Tibial nerve (tissue), 3 donors: Measurements from ENCODE around the gene OCA2.

Source experiments
- POLR2A ChIP-seq, 2 donors: fragments of 450-650 bp; IDR thresholded peaks; one replicate each; pipeline ENCODE4 v1.6.1; 2017; ENCODE audit warnings: antibody characterized with exemption in 2 of 2, mild to moderate bottlenecking in 2 of 2, moderate library complexity in 2 of 2
- TF ChIP-seq, protein P1 (sequence below), 5 experiments: fragments of 200-600 bp in 3 of 5; fragments of 450-650 bp in 2 of 5; sonication (generic) in 3 of 5; IDR thresholded peaks; one replicate each; pipeline ENCODE4 v1.5.1; 2016 to 2019; ENCODE audit warnings: antibody characterized with exemption in 5 of 5, mild to moderate bottlenecking in 3 of 5, moderate library complexity in 2 of 5

DNA sequence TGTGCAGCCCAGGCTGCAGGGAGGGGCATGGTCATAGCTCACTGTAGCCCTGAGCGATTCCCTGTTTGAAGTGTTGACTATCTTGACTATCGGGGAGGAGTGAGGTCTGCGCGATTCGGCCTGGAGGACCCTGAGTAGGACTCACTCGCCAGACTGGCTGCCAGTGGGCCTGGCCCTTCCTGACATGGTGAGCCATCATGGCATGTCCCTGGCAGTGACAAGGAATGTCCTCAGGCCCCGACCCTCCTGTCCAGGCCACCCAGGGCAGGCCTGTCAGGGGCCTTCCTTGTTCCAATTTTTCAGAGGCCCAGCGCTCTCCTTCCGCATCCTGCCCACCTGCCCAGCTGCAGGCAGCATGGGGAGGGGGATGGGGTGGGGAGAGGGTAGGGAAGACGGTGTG is 5.2 kb upstream of the OCA2 start:
- TF ChIP-seq, protein P1, sequence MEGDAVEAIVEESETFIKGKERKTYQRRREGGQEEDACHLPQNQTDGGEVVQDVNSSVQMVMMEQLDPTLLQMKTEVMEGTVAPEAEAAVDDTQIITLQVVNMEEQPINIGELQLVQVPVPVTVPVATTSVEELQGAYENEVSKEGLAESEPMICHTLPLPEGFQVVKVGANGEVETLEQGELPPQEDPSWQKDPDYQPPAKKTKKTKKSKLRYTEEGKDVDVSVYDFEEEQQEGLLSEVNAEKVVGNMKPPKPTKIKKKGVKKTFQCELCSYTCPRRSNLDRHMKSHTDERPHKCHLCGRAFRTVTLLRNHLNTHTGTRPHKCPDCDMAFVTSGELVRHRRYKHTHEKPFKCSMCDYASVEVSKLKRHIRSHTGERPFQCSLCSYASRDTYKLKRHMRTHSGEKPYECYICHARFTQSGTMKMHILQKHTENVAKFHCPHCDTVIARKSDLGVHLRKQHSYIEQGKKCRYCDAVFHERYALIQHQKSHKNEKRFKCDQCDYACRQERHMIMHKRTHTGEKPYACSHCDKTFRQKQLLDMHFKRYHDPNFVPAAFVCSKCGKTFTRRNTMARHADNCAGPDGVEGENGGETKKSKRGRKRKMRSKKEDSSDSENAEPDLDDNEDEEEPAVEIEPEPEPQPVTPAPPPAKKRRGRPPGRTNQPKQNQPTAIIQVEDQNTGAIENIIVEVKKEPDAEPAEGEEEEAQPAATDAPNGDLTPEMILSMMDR (IDR thresholded peaks at IDR 0.05) = no peak
- TF ChIP-seq POLR2A (IDR thresholded peaks at IDR 0.05) = no peak
